A673 (cell line): ENCODE measurements around the gene GREB1L.

Experiments
- CTCF ChIP-seq: fragments of 300-800, 200-600 bp; sonication (generic); conservative IDR thresholded peaks from 2 replicates; pipeline ENCODE4 v1.5.1; 2017; ENCODE audit warnings: low read depth, mild to moderate bottlenecking, antibody characterized with exemption, low read length, moderate library complexity, mixed read lengths
- EZH2 ChIP-seq: fragments of 200-600 bp; sonication (generic); IDR thresholded peaks from 2 replicates; pipeline ENCODE4 v1.6.1; 2017; ENCODE audit warnings: borderline replicate concordance, low read depth, mild to moderate bottlenecking, mixed read lengths, antibody characterized with exemption, low read length; ENCODE audit not compliant: poor library complexity, severe bottlenecking

DNA sequence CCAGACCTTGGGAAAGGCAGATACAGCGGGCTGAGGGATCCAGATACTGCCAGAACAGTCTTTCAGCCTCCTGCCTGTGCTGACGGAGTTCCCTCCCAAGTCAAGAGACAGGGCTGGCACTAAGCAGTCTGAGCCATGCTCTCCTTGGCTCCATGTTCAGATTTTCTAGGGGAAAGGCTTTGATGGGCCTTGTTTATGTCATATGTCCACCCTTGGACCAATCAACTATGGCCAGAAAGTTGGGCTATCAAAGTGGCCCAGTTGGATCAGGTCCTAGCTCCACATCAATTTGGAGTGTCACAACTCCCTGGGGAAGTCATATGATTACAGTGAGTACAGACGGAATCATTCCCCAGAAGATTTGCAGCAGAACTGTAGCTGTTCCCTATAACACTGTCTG lies 152.0 kb downstream of the GREB1L start:
- no peak for TF ChIP-seq CTCF
- no peak for TF ChIP-seq EZH2
